Activated CD8-positive, alpha-beta memory T cell treated with anti-CD3 and anti-CD28 coated beads, Interleukin-2, amount 10 ng/mL, durations not matched to agents 7 days and 5 days (primary cell): ENCODE measurements around the gene RNF144B. TPM values are rescaled to one million over a fixed set of nuclear protein-coding genes. Genes with fewer than 3 reads are reported as not detected.

Experiments used
- ATAC-seq: fragments of 150-1000 bp; cut with Tn5 transposase; one replicate; pipeline ENCODE4 v1.10.0; 2021; ENCODE audit warnings: moderate library complexity
- CTCF ChIA-PET: fragments of 350-600 bp; sonication (Branson Sonifier 250); formaldehyde crosslinking; loops from one replicate; lab custom pipeline; 2021; ENCODE audit warnings: antibody characterized with exemption; lab: Charles Lee
- DNase-seq: peaks from one replicate; pipeline ENCODE4 v3.0.0-alpha.2; 2020
- H3K27ac Mint-ChIP-seq: one replicate; pipeline ENCODE4 v1.8.0; 2021; ENCODE audit warnings: mild to moderate bottlenecking, mixed read lengths
- H3K27me3 Mint-ChIP-seq: one replicate; pipeline ENCODE4 v1.8.0; 2021; ENCODE audit warnings: mixed read lengths
- H3K36me3 Mint-ChIP-seq: one replicate; pipeline ENCODE4 v1.8.0; 2021; ENCODE audit warnings: mild to moderate bottlenecking, mixed read lengths
- H3K4me1 Mint-ChIP-seq: one replicate; pipeline ENCODE4 v1.8.0; 2021; ENCODE audit warnings: mixed read lengths
- H3K4me3 Mint-ChIP-seq: one replicate; pipeline ENCODE4 v1.8.0; 2021; ENCODE audit warnings: mild to moderate bottlenecking, moderate library complexity, mixed read lengths
- H3K9me3 Mint-ChIP-seq: one replicate; pipeline ENCODE4 v1.8.0; 2022; ENCODE audit warnings: low read depth, mixed read lengths
- total RNA-seq, 2 experiments: library from RNA; stranded (reverse); gene quantifications; one replicate each; pipeline ENCODE4 v1.2.3, GENCODE V29; 2021

Gene RNF144B
- total RNA-seq: 1 to 10 TPM in 1 of 2 experiments, under 1 TPM in 1; 0.23 to 1.6 TPM

DNA sequence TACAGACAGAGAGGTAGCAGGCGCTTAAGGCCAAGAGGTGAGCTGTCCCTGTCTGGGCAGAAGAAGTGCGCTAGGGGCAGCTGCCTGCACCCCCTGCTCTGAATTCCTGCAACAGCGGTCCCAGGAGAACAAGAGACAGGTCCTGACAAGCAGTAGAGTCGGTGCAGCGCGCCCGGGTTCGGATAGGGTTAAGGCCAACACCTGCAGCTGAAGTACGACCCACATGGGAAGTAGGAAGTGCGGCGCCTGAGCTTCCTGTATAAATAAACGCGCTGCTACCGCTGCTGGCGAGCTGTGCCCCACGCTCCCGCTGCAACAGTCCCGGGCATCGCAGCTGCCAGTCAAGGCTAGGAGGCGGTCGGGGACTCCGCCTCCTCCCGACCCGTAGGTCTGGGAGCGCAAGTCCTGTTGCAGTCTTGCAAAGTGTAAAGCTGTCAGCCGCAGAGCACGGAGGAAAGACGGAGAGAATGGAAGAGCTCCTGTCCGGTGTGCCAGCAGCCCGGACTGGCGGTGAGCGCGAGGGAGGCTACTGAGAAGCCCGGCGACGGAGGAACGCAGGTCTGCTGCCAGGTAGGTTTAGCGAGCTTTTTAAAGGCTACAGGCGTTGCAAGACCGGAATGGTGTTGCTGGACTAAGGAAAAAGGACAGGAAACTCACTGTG, at the start of gene RNF144B:
TSS of gene RNF144B (plus strand) at position 290 of the 661 bp plus-strand sequence. CDS start 12,185 bp downstream, outside the sequence.
- CTCF ChIA-PET: interaction anchor here (1.4 kb wide), 2 partner anchors 64 to 117 kb away, joined by 4 read pairs; no protein-coding TSS in a partner anchor
- Mint-ChIP-seq H3K4me3 (peak within 1 kb of the TSS; percentile 92), H3K27me3 (peaks cover 11% of the 10 kb centered on the region), H3K36me3 (no peaks in the 10 kb centered on the region), H3K4me1 (peaks cover 33% of the 10 kb centered on the region), H3K9me3 (no peaks in the 10 kb centered on the region), H3K27ac (peak within 1 kb of the TSS; percentile 67)
- peak; percentile 90 for ATAC-seq
- DNase-seq: peak; percentile 65

DNA sequence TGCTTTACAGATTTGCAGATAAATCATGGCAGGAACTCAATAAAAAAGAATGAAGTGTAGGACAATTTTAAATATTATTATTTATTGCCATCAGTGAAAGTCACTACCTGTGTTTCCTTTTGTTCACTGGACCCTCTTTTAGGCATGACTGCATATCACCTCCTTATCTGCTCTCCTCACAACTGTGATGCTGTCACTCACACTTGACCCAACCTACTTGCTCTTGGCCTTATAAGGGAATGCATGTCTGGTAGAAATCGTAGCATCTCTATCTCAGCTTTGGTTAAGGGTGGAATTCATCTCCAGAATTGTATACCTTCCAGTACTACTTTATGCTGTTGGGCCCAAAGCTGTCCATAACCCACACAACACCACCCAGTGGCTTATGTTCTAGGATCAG, 47.6 kb upstream of the RNF144B start:
- no peak for DNase-seq
- Mint-ChIP-seq H3K27ac (no peak overlapping the region), H3K36me3 (no peaks in the 10 kb centered on the region), H3K27me3 (peaks cover 7% of the 10 kb centered on the region), H3K4me3 (no peak overlapping the region), H3K4me1 (no peaks in the 10 kb centered on the region), H3K9me3 (no peaks in the 10 kb centered on the region)
- ATAC-seq: no peak
- CTCF ChIA-PET: no interaction called here

DNA sequence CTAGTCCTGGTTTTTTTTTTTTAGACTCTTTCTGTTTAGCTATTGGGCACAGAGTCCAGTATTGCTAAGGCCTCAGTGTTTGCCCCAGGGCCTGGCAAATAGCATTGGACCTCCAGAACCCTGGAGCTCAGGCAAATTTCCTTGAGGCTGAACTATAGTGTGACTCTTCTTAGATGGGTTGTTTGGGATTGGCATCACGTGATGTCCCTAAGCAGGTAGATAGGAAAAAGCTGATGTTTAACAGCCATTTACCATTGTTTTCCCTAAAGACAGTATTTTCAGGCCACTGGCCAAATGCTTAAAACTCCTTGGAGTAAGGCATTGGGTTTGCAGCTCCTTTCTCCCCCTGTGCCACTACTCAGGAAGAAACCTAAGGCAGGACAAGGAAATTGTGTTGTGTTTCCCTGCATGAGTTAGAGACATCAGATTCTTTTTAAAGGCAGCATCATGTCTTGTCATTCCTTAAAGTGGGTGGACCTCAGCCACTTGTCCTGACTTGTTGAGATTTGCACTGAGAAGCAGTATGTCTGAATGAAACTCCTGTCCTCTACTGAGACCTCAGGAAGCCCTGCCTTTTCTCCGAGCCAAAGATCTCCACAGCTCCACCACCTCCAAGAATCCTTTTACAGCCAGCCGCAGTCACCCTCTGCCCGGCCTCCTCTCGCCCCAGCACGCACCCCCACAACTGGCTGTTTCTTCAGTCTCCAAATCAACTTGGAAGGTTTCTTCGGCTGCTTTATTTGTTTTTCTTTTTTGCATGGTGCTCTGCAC, 46.2 kb upstream of the RNF144B start:
- Mint-ChIP-seq H3K9me3 (no peaks in the 10 kb centered on the region), H3K4me1 (no peaks in the 10 kb centered on the region), H3K27ac (no peak overlapping the region), H3K36me3 (no peaks in the 10 kb centered on the region), H3K27me3 (peaks cover 7% of the 10 kb centered on the region), H3K4me3 (no peak overlapping the region)
- DNase-seq (no peak), ATAC-seq (no peak)
- CTCF ChIA-PET: no interaction called here

DNA sequence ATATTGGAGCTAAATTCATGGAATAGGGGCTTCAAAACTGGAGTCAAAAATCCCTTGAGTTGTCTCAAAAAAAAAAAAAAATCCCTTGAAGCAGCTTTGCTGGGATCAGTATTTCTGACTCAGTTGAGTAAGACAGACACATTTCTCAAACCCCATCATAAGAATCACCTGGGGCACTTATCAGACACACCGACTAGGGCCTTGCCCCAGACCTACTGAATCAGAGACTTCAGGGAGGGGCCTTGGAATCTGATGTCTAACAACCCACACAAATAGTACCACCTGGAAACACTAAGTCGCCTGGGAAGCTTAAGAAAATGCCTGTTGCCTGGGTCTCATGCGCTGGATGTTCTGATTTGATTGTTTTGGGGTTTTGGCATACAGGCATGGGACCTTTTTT, 44.9 kb upstream of the RNF144B start:
- no peaks in the 10 kb centered on the region for H3K9me3 Mint-ChIP-seq
- H3K4me3 Mint-ChIP-seq: no peak overlapping the region
- no peaks in the 10 kb centered on the region for H3K4me1 Mint-ChIP-seq
- DNase-seq: no peak
- ATAC-seq: no peak
- H3K36me3 Mint-ChIP-seq: no peaks in the 10 kb centered on the region
- no peak overlapping the region for H3K27ac Mint-ChIP-seq
- peaks cover 12% of the 10 kb centered on the region for H3K27me3 Mint-ChIP-seq
- CTCF ChIA-PET: interaction anchor here (0.7 to 0.9 kb wide), 2 partner anchors 18 to 45 kb away, joined by 3 read pairs; no protein-coding TSS in a partner anchor

DNA sequence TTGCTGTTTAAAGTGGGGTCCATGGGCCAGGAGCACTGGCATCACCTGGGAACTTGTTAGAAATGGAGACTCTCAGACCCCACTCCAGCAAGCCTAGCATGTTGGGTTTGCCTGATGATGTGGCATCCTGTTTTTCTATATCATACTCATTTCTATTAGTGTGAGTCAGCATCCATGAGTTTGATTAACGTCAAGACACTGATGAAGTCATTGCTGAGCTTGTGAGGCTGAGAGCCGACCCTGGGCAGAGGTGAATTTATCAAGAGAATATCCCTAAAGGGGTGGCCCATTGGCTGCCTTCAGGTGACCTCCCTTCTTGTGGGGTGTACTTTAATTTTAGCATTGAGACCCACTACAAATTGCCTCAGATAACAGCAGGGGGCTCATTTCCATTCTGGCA, 43.4 kb upstream of the RNF144B start:
- Mint-ChIP-seq H3K27ac (no peak overlapping the region), H3K4me3 (no peak overlapping the region), H3K27me3 (peaks cover 5% of the 10 kb centered on the region), H3K9me3 (no peaks in the 10 kb centered on the region), H3K4me1 (no peaks in the 10 kb centered on the region), H3K36me3 (no peaks in the 10 kb centered on the region)
- ATAC-seq (peak; percentile 42), DNase-seq (no peak)
- CTCF ChIA-PET: no interaction called here

DNA sequence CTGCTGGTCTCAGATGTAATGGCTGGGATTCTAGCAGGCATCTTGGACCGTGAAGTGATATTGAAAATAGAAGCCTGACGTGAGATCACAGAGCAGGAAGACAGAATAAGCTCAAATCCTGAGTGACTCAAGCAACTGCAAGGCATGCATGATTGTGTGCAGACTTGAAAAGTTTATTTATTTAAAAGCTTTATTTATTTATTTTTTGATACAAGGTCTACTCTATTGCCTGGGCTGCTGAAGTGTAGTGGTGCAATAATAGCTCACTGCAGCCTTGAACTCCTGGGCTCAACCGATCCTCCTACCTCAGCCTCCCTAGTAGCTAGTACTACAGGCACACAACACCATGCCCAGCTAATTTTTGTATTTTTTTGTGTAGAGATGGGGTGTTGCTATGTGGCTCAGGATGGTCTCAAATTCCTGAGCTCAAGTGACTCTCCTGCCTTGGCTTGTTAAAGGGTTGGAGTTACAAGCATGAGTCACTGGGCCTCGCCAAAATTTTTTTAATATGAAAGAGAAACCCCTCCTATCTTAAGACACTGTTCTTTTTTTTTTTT, 40.1 kb upstream of the RNF144B start:
- no peaks in the 10 kb centered on the region for H3K36me3 Mint-ChIP-seq
- H3K27ac Mint-ChIP-seq: no peak overlapping the region
- H3K27me3 Mint-ChIP-seq: peaks cover 27% of the 10 kb centered on the region
- no peaks in the 10 kb centered on the region for H3K9me3 Mint-ChIP-seq
- no peak for DNase-seq
- no peaks in the 10 kb centered on the region for H3K4me1 Mint-ChIP-seq
- ATAC-seq: no peak
- CTCF ChIA-PET: interaction anchor here (1.8 kb wide), 1 partner anchor 23 kb away, joined by 5 read pairs; no protein-coding TSS in a partner anchor
- no peak overlapping the region for H3K4me3 Mint-ChIP-seq

DNA sequence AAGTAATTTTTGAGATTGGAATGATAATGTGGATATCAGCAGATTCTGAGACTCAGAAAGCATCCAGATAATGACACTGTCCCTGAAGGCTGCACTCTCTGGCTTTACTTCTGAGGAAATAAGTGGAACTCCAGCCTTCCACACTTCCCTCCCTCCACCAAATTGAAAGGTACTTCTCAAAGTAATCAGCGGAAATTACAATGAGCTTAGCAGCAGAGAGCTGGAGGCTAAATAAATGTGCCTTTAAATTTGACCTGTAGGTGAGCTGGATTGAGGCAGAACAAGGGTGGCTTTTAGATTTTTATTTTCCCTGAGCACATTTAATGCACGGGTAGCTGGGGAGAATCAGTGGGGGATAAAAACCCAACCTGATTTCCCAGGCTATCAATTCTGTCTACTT, 39.3 kb upstream of the RNF144B start:
- Mint-ChIP-seq H3K27me3 (peaks cover 27% of the 10 kb centered on the region), H3K36me3 (no peaks in the 10 kb centered on the region), H3K4me3 (no peak overlapping the region), H3K4me1 (no peaks in the 10 kb centered on the region), H3K9me3 (no peaks in the 10 kb centered on the region), H3K27ac (no peak overlapping the region)
- ATAC-seq (no peak), DNase-seq (no peak)
- CTCF ChIA-PET: no interaction called here

DNA sequence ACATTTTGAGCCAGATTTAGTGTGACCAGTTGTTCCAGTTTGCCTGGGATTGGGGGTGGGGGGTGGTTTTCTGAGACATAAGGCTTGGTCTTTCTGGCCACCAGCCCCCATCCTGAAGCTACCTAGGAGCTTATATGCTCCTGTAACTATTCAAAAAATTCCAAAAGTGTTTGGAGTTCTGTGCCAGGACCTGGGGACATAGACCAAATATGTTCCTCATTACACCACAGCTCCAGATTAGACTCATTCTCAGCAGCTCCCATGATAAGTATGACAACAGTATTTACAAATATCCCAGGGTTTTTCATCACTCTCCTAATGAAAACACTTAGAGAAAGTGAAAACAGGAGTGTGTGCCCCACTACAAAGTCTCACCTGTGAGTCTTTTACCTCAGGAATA, 37.8 kb upstream of the RNF144B start:
- no peak for DNase-seq
- CTCF ChIA-PET: no interaction called here
- Mint-ChIP-seq H3K27ac (no peak overlapping the region), H3K9me3 (no peaks in the 10 kb centered on the region), H3K4me3 (no peak overlapping the region), H3K4me1 (no peaks in the 10 kb centered on the region), H3K27me3 (peaks cover 27% of the 10 kb centered on the region), H3K36me3 (no peaks in the 10 kb centered on the region)
- ATAC-seq: no peak

DNA sequence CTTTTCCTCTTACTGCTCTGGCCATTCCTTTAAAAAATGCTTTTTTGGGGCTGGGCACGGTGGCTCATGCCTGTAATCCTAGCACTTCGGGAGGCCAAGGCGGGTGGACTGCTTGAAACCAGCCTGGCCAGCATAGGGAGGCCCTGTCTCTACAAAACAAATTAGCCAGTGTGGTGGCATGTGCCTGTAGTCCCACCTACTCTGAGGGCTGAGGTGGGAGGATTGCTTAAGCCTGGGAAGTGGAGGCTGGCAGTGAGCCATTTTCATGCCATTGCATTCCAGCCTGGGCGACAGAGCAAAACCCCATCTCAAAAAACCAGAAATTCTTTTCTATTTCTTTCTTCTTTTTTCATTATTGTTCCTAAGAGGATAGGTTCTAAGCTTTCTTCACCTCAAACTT, 36.9 kb upstream of the RNF144B start:
- CTCF ChIA-PET: no interaction called here
- H3K9me3 Mint-ChIP-seq: no peaks in the 10 kb centered on the region
- ATAC-seq (no peak), DNase-seq (no peak)
- no peak overlapping the region for H3K4me3 Mint-ChIP-seq
- no peaks in the 10 kb centered on the region for H3K36me3 Mint-ChIP-seq
- H3K4me1 Mint-ChIP-seq: no peaks in the 10 kb centered on the region
- H3K27ac Mint-ChIP-seq: no peak overlapping the region
- peaks cover 27% of the 10 kb centered on the region for H3K27me3 Mint-ChIP-seq

DNA sequence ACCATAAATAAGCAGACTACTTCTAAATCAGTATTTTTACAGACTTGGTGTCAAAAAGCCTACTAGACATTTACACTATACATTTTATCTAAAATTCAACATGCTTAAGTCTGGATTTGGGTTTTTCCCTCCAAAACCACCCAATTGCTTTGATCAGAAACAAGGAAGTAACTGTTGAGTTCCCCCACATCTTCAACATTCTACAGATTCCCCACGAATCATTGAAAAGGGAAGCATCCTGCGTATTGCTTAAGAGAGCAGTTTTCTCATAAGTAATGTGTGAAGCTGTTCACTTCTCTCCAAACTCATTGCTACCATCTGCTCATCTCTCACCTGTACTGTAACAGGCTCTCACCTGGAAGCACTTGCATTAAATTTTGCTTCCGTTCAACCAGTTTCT, 36.4 kb upstream of the RNF144B start:
- H3K27ac Mint-ChIP-seq: no peak overlapping the region
- CTCF ChIA-PET: no interaction called here

DNA sequence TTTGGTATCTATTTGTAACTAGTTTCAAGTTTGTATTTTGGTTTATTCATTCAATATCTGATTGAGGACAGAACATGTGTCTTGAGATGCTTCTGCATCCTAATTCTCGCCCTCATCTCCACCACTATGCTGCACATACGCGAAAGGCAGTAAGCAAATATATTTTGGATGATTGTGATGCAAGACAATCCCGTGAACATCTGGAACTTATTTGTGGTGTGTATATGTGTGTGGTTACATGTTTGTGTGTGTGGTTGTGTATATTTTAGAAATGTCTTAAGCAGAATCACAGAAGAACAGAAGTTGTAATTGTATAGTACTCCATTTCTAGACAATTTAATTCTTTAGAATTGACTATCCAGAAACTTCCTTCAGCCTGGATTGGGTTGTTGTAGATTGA, 35.1 kb upstream of the RNF144B start:
- H3K4me3 Mint-ChIP-seq: no peak overlapping the region
- no peak overlapping the region for H3K27ac Mint-ChIP-seq
- no peaks in the 10 kb centered on the region for H3K4me1 Mint-ChIP-seq
- no peaks in the 10 kb centered on the region for H3K9me3 Mint-ChIP-seq
- H3K27me3 Mint-ChIP-seq: peaks cover 35% of the 10 kb centered on the region
- no peak for ATAC-seq
- no peak for DNase-seq
- CTCF ChIA-PET: interaction anchor here (1.0 kb wide), 1 partner anchor 28 kb away, joined by 3 read pairs; no protein-coding TSS in a partner anchor
- H3K36me3 Mint-ChIP-seq: no peaks in the 10 kb centered on the region

More for the DNA sequence above, 36.4 kb upstream of the RNF144B start:
- DNase-seq (no peak), ATAC-seq (no peak)
- Mint-ChIP-seq H3K27me3 (peaks cover 31% of the 10 kb centered on the region), H3K4me3 (no peak overlapping the region), H3K36me3 (no peaks in the 10 kb centered on the region), H3K9me3 (no peaks in the 10 kb centered on the region), H3K4me1 (no peaks in the 10 kb centered on the region)

DNA sequence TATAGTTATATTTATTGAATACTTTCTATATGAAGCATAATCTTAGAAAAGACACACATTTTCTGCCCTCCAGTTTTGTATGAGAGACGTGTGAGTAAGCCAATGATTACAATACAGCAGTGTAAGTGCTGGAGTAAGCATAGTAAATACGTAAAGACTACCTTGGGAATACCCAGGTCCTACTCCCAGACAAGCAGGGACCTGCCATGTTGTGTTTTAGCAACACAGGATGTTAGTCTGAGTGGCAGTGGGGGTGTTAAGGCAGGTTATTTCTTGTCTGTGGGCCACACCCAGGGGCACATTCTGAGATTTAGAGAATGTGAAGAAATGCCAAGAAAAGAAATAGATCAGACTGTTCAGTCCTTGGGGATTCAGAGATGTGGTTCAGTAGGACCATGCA, 34.3 kb upstream of the RNF144B start:
- DNase-seq (no peak), ATAC-seq (no peak)
- H3K27me3 Mint-ChIP-seq: peaks cover 35% of the 10 kb centered on the region
- CTCF ChIA-PET: interaction anchor here (1.0 kb wide), 1 partner anchor 29 kb away, joined by 3 read pairs; no protein-coding TSS in a partner anchor
- H3K4me1 Mint-ChIP-seq: no peaks in the 10 kb centered on the region
- no peaks in the 10 kb centered on the region for H3K9me3 Mint-ChIP-seq
- H3K27ac Mint-ChIP-seq: no peak overlapping the region
- no peaks in the 10 kb centered on the region for H3K36me3 Mint-ChIP-seq
- no peak overlapping the region for H3K4me3 Mint-ChIP-seq

DNA sequence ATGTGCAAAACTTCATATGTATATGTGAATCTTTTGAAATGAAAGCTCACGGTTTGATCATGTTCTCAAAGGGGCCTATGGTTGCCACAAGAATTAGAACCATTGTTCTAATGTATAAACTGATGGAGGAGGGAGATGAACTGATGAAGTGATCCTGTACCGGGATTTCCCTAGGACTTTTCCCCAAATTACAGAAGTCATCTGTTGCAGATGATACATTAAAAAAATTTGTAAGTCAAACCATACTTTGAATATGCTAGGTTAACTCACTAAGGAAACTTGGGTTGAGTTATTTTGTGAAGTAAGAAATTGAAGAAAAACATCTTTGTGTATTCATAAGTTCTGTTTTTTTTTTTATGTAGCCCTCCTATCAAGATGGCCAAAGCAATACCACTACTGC, 33.9 kb upstream of the RNF144B start:
- peaks cover 35% of the 10 kb centered on the region for H3K27me3 Mint-ChIP-seq
- ATAC-seq: no peak
- H3K36me3 Mint-ChIP-seq: no peaks in the 10 kb centered on the region
- H3K9me3 Mint-ChIP-seq: peaks cover 3% of the 10 kb centered on the region
- no peaks in the 10 kb centered on the region for H3K4me1 Mint-ChIP-seq
- H3K4me3 Mint-ChIP-seq: no peak overlapping the region
- CTCF ChIA-PET: no interaction called here
- DNase-seq: no peak
- no peak overlapping the region for H3K27ac Mint-ChIP-seq
